Measurements from ENCODE around the gene B3GNT5. TPM values are rescaled to one million over a fixed set of nuclear protein-coding genes. Genes with fewer than 3 reads are reported as not detected.

Gene B3GNT5
- total RNA-seq, 2 experiments from 2014 or later: 0.67 to 0.71 TPM

- ChIA-PET POLR2A (no interaction called here), CTCF (no interaction called here)
- H3K9me3 Mint-ChIP-seq: no peaks in the 10 kb centered on the region
- H3K36me3 Mint-ChIP-seq (ENCODE audit: low read depth): no peaks in the 10 kb centered on the region
- H3K4me3 Mint-ChIP-seq: no peak overlapping the region
- H3K27me3 Mint-ChIP-seq: no peaks in the 10 kb centered on the region
- H3K4me1 Mint-ChIP-seq: peaks cover 29% of the 10 kb centered on the region
- no peak overlapping the region for H3K27ac Mint-ChIP-seq
- DNase-seq: no peak
Observed at GRCh38 chr3:183287301-183287971, 34.4 kb downstream of the B3GNT5 start.

GRCh38 chr3:183288117-183288516 is 35.1 kb downstream of the B3GNT5 start:
- H3K27ac Mint-ChIP-seq: no peak overlapping the region
- ChIA-PET CTCF (interaction anchor here (1.7 kb wide), 1 partner anchor 11 kb away, joined by 5 read pairs; no protein-coding TSS in a partner anchor), POLR2A (no interaction called here)
- no peak overlapping the region for H3K4me3 Mint-ChIP-seq
- H3K27me3 Mint-ChIP-seq: no peaks in the 10 kb centered on the region
- H3K4me1 Mint-ChIP-seq: peaks cover 29% of the 10 kb centered on the region
- no peak for DNase-seq
- H3K9me3 Mint-ChIP-seq: no peaks in the 10 kb centered on the region
- no peaks in the 10 kb centered on the region for H3K36me3 Mint-ChIP-seq (ENCODE audit: low read depth)

- no peak for DNase-seq
- ChIA-PET CTCF (interaction anchor here (0.6 to 1.4 kb wide), 5 partner anchors 9 to 341 kb away, joined by 3 read pairs; no protein-coding TSS in a partner anchor), POLR2A (no interaction called here)
- Mint-ChIP-seq H3K4me1 (peaks cover 20% of the 10 kb centered on the region), H3K9me3 (no peaks in the 10 kb centered on the region), H3K27me3 (no peaks in the 10 kb centered on the region), H3K36me3 (ENCODE audit: low read depth) (no peaks in the 10 kb centered on the region), H3K4me3 (no peak overlapping the region), H3K27ac (no peak overlapping the region)
Observed at GRCh38 chr3:183290216-183290615, 37.2 kb downstream of the B3GNT5 start.

GRCh38 chr3:183291497-183292031 is 38.5 kb downstream of the B3GNT5 start:
- CTCF ChIA-PET: no interaction called here
- no peaks in the 10 kb centered on the region for H3K9me3 Mint-ChIP-seq
- DNase-seq: no peak
- no peaks in the 10 kb centered on the region for H3K27me3 Mint-ChIP-seq
- H3K27ac Mint-ChIP-seq: no peak overlapping the region
- H3K4me3 Mint-ChIP-seq: no peak overlapping the region
- H3K36me3 Mint-ChIP-seq (ENCODE audit: low read depth): peaks cover 4% of the 10 kb centered on the region
- H3K4me1 Mint-ChIP-seq: peaks cover 6% of the 10 kb centered on the region
- POLR2A ChIA-PET: no interaction called here

- Mint-ChIP-seq H3K9me3 (no peaks in the 10 kb centered on the region), H3K4me3 (no peak overlapping the region), H3K27ac (no peak overlapping the region), H3K36me3 (ENCODE audit: low read depth) (peaks cover 5% of the 10 kb centered on the region), H3K27me3 (no peaks in the 10 kb centered on the region), H3K4me1 (no peaks in the 10 kb centered on the region)
- ChIA-PET CTCF (interaction anchor here (0.9 kb wide), 1 partner anchor 11 kb away, joined by 4 read pairs; no protein-coding TSS in a partner anchor), POLR2A (no interaction called here)
- DNase-seq: no peak
Observed at GRCh38 chr3:183293966-183294365, 40.9 kb downstream of the B3GNT5 start.

- Mint-ChIP-seq H3K9me3 (no peaks in the 10 kb centered on the region), H3K4me1 (no peaks in the 10 kb centered on the region), H3K27me3 (no peaks in the 10 kb centered on the region), H3K27ac (no peak overlapping the region), H3K36me3 (ENCODE audit: low read depth) (peaks cover 5% of the 10 kb centered on the region), H3K4me3 (no peak overlapping the region)
- POLR2A ChIA-PET: no interaction called here
- no peak for DNase-seq
- CTCF ChIA-PET: no interaction called here
Observed at GRCh38 chr3:183295211-183295610, 42.2 kb downstream of the B3GNT5 start.

GRCh38 chr3:183296944-183297343 is 43.9 kb downstream of the B3GNT5 start:
- peaks cover 5% of the 10 kb centered on the region for H3K36me3 Mint-ChIP-seq (ENCODE audit: low read depth)
- no peak overlapping the region for H3K27ac Mint-ChIP-seq
- H3K4me3 Mint-ChIP-seq: no peak overlapping the region
- POLR2A ChIA-PET: no interaction called here
- H3K27me3 Mint-ChIP-seq: no peaks in the 10 kb centered on the region
- peaks cover 7% of the 10 kb centered on the region for H3K4me1 Mint-ChIP-seq
- no peaks in the 10 kb centered on the region for H3K9me3 Mint-ChIP-seq
- CTCF ChIA-PET: interaction anchor here (1.3 to 1.8 kb wide), 2 partner anchors 9 to 11 kb away, joined by 3 to 7 read pairs; no protein-coding TSS in a partner anchor
- DNase-seq: no peak

GRCh38 chr3:183298701-183299153 is 45.7 kb downstream of the B3GNT5 start:
- no peak overlapping the region for H3K4me3 Mint-ChIP-seq
- H3K9me3 Mint-ChIP-seq: no peaks in the 10 kb centered on the region
- CTCF ChIA-PET: interaction anchor here (0.9 to 1.3 kb wide), 4 partner anchors 8 to 40 kb away, joined by 3 to 5 read pairs (median 3); no protein-coding TSS in a partner anchor
- no peaks in the 10 kb centered on the region for H3K27me3 Mint-ChIP-seq
- no peak for DNase-seq
- H3K4me1 Mint-ChIP-seq: peaks cover 15% of the 10 kb centered on the region
- peaks cover 5% of the 10 kb centered on the region for H3K36me3 Mint-ChIP-seq (ENCODE audit: low read depth)
- H3K27ac Mint-ChIP-seq: no peak overlapping the region
- POLR2A ChIA-PET: no interaction called here

GRCh38 chr3:183299976-183300375 is 46.9 kb downstream of the B3GNT5 start:
- H3K27ac Mint-ChIP-seq: no peak overlapping the region
- peaks cover 15% of the 10 kb centered on the region for H3K4me1 Mint-ChIP-seq
- peaks cover 5% of the 10 kb centered on the region for H3K36me3 Mint-ChIP-seq (ENCODE audit: low read depth)
- no peaks in the 10 kb centered on the region for H3K9me3 Mint-ChIP-seq
- ChIA-PET CTCF (interaction anchor here (0.6 to 1.2 kb wide), 4 partner anchors 11 to 41 kb away, joined by 3 to 5 read pairs (median 4); no protein-coding TSS in a partner anchor), POLR2A (no interaction called here)
- no peaks in the 10 kb centered on the region for H3K27me3 Mint-ChIP-seq
- no peak for DNase-seq
- no peak overlapping the region for H3K4me3 Mint-ChIP-seq

- peaks cover 15% of the 10 kb centered on the region for H3K4me1 Mint-ChIP-seq
- no peaks in the 10 kb centered on the region for H3K27me3 Mint-ChIP-seq
- CTCF ChIA-PET: interaction anchor here (0.7 to 1.2 kb wide), 3 partner anchors 10 to 466 kb away, joined by 3 to 4 read pairs (median 4); no protein-coding TSS in a partner anchor
- DNase-seq: no peak
- peaks cover 5% of the 10 kb centered on the region for H3K36me3 Mint-ChIP-seq (ENCODE audit: low read depth)
- no peak overlapping the region for H3K27ac Mint-ChIP-seq
- no peak overlapping the region for H3K4me3 Mint-ChIP-seq
- H3K9me3 Mint-ChIP-seq: no peaks in the 10 kb centered on the region
- POLR2A ChIA-PET: no interaction called here
Observed at GRCh38 chr3:183300996-183301562, 48.0 kb downstream of the B3GNT5 start.

- peak; percentile 13 for DNase-seq
- ChIA-PET CTCF (interaction anchor here (0.7 to 1.5 kb wide), 4 partner anchors 9 to 465 kb away, joined by 3 to 4 read pairs (median 3); no protein-coding TSS in a partner anchor), POLR2A (no interaction called here)
- peak overlapping the region; percentile 48 for H3K27ac Mint-ChIP-seq
- H3K4me3 Mint-ChIP-seq: no peak overlapping the region
- H3K36me3 Mint-ChIP-seq (ENCODE audit: low read depth): no peaks in the 10 kb centered on the region
- H3K9me3 Mint-ChIP-seq: no peaks in the 10 kb centered on the region
- H3K27me3 Mint-ChIP-seq: no peaks in the 10 kb centered on the region
- H3K4me1 Mint-ChIP-seq: peaks cover 25% of the 10 kb centered on the region
Observed at GRCh38 chr3:183301937-183302580, 49.0 kb downstream of the B3GNT5 start.

- Mint-ChIP-seq H3K36me3 (ENCODE audit: low read depth) (no peaks in the 10 kb centered on the region), H3K27ac (no peak overlapping the region), H3K27me3 (no peaks in the 10 kb centered on the region), H3K4me1 (peaks cover 33% of the 10 kb centered on the region), H3K9me3 (no peaks in the 10 kb centered on the region), H3K4me3 (no peak overlapping the region)
- DNase-seq: no peak
- ChIA-PET POLR2A (no interaction called here), CTCF (interaction anchor here (1.1 kb wide), 1 partner anchor 25 kb away, joined by 3 read pairs; no protein-coding TSS in a partner anchor)
Observed at GRCh38 chr3:183303690-183304089, 50.6 kb downstream of the B3GNT5 start.

All from activated CD4-positive, alpha-beta T cell treated with anti-CD3 and anti-CD28 coated beads, Interleukin-2, amount 10 ng/mL, durations not matched to agents 7 days and 5 days (primary cell).